WI38 (cell line): ENCODE results near the gene LONRF2.

ENCODE experiments used
- H3K4me3 ChIP-seq: 2 replicates; pipeline ENCODE4 v1.5.1; 2011; ENCODE audit warnings: low read depth, mild to moderate bottlenecking, control low read depth, low read length
- CTCF ChIP-seq: IDR thresholded peaks from 2 replicates; pipeline ENCODE4 v1.5.1; 2012; ENCODE audit warnings: low read depth, mild to moderate bottlenecking, control low read depth, low read length

Gene LONRF2

GRCh38 chr2:100235581-100235980, 86.7 kb downstream of the LONRF2 start:
- H3K4me3 ChIP-seq: no peak overlapping the region
- TF ChIP-seq CTCF: no peak

GRCh38 chr2:100235098-100235497, 87.2 kb downstream of the LONRF2 start:
- TF ChIP-seq CTCF: no peak
- no peak overlapping the region for H3K4me3 ChIP-seq

GRCh38 chr2:100234141-100234540, 88.2 kb downstream of the LONRF2 start:
- no peak for TF ChIP-seq CTCF
- H3K4me3 ChIP-seq: no peak overlapping the region

GRCh38 chr2:100233061-100233460, 89.2 kb downstream of the LONRF2 start:
- H3K4me3 ChIP-seq: no peak overlapping the region

GRCh38 chr2:100230754-100231153, 91.5 kb downstream of the LONRF2 start:
- TF ChIP-seq CTCF: no peak

More at GRCh38 chr2:100233061-100233460, 89.2 kb downstream of the LONRF2 start:
- no peak for TF ChIP-seq CTCF

GRCh38 chr2:100228967-100229366, 93.3 kb downstream of the LONRF2 start:
- no peak overlapping the region for H3K4me3 ChIP-seq
- no peak for TF ChIP-seq CTCF

More at GRCh38 chr2:100230754-100231153, 91.5 kb downstream of the LONRF2 start:
- no peak overlapping the region for H3K4me3 ChIP-seq

- no peak for TF ChIP-seq CTCF
- H3K4me3 ChIP-seq: no peak overlapping the region
These were observed 93.9 kb downstream of the LONRF2 start for GRCh38 chr2:100228415-100228814.
